ENCODE results near the gene CCL14.
"Not testable (repeated sequence)": the region's sequence is repeated elsewhere in the genome, so short reads cannot be mapped to it uniquely, and the experiment has no call there.

Gene CCL14

GRCh38 chr17:35943537-35943936, 43.0 kb downstream of the CCL14 start, which contains the start of gene LYZL6:
Gene LYZL6, minus strand, starts transcription at chr17:35943713. Its CDS starts 4,357 bp downstream, at chr17:35939356.
- H3K4me1 ChIP-seq (ENCODE audit: control insufficient read depth, insufficient read depth, low read length) = no peaks in the 10 kb centered on the region
- no peaks in the 10 kb centered on the region for H3K36me3 ChIP-seq (ENCODE audit: control insufficient read depth, insufficient read depth, low read length)
- no peaks in the 10 kb centered on the region for H3K9me3 ChIP-seq (ENCODE audit: control insufficient read depth, insufficient read depth, low read length)
- no peak for DNase-seq (ENCODE audit: low read depth, low spot score)
- H3K27me3 ChIP-seq (ENCODE audit: control insufficient read depth, insufficient read depth, low read length) = no peaks in the 10 kb centered on the region
- H3K4me3 ChIP-seq (ENCODE audit: low read length) = no peak within 1 kb of the TSS
- H3K27ac ChIP-seq (ENCODE audit: low read length) = no peak within 1 kb of the TSS
- WGBS (ENCODE audit: insufficient coverage, insufficient read length) = no CpG with 5 or more reads among the region's 2 CpGs

GRCh38 chr17:35942588-35943186, 43.8 kb downstream of the CCL14 start:
- no peaks in the 10 kb centered on the region for H3K36me3 ChIP-seq (ENCODE audit: control insufficient read depth, insufficient read depth, low read length)
- no peaks in the 10 kb centered on the region for H3K27me3 ChIP-seq (ENCODE audit: control insufficient read depth, insufficient read depth, low read length)
- no peak overlapping the region for H3K27ac ChIP-seq (ENCODE audit: low read length)
- H3K9me3 ChIP-seq (ENCODE audit: control insufficient read depth, insufficient read depth, low read length) = no peaks in the 10 kb centered on the region
- no peak for DNase-seq (ENCODE audit: low read depth, low spot score)
- H3K4me3 ChIP-seq (ENCODE audit: low read length) = no peak overlapping the region
- WGBS (ENCODE audit: insufficient coverage, insufficient read length) = no CpG with 5 or more reads among the region's 9 CpGs
- H3K4me1 ChIP-seq (ENCODE audit: control insufficient read depth, insufficient read depth, low read length) = no peaks in the 10 kb centered on the region

- not testable (repeated sequence) for H3K27ac ChIP-seq (ENCODE audit: low read length); H3K9me3 ChIP-seq (ENCODE audit: control insufficient read depth, insufficient read depth, low read length); H3K27me3 ChIP-seq (ENCODE audit: control insufficient read depth, insufficient read depth, low read length); DNase-seq (ENCODE audit: low read depth, low spot score); H3K36me3 ChIP-seq (ENCODE audit: control insufficient read depth, insufficient read depth, low read length); H3K4me1 ChIP-seq (ENCODE audit: control insufficient read depth, insufficient read depth, low read length); H3K4me3 ChIP-seq (ENCODE audit: low read length)
- no CpG with 5 or more reads among the region's 3 CpGs for WGBS (ENCODE audit: insufficient coverage, insufficient read length)
These were observed 48.0 kb downstream of the CCL14 start for GRCh38 chr17:35938492-35938891.

- Histone ChIP-seq H3K27ac (ENCODE audit: low read length) (no peak overlapping the region), H3K4me1 (ENCODE audit: control insufficient read depth, insufficient read depth, low read length) (no peaks in the 10 kb centered on the region), H3K4me3 (ENCODE audit: low read length) (no peak overlapping the region), H3K9me3 (ENCODE audit: control insufficient read depth, insufficient read depth, low read length) (no peaks in the 10 kb centered on the region), H3K36me3 (ENCODE audit: control insufficient read depth, insufficient read depth, low read length) (no peaks in the 10 kb centered on the region), H3K27me3 (ENCODE audit: control insufficient read depth, insufficient read depth, low read length) (no peaks in the 10 kb centered on the region)
- no peak for DNase-seq (ENCODE audit: low read depth, low spot score)
- no CpG with 5 or more reads among the region's 5 CpGs for WGBS (ENCODE audit: insufficient coverage, insufficient read length)
These were observed 50.5 kb downstream of the CCL14 start for GRCh38 chr17:35936063-35936462.

- H3K9me3 ChIP-seq (ENCODE audit: control insufficient read depth, insufficient read depth, low read length) = no peaks in the 10 kb centered on the region
- H3K27me3 ChIP-seq (ENCODE audit: control insufficient read depth, insufficient read depth, low read length) = no peaks in the 10 kb centered on the region
- no peaks in the 10 kb centered on the region for H3K36me3 ChIP-seq (ENCODE audit: control insufficient read depth, insufficient read depth, low read length)
- no peaks in the 10 kb centered on the region for H3K4me1 ChIP-seq (ENCODE audit: control insufficient read depth, insufficient read depth, low read length)
- no peak for DNase-seq (ENCODE audit: low read depth, low spot score)
- WGBS (ENCODE audit: insufficient coverage, insufficient read length) = no CpG with 5 or more reads among the region's 10 CpGs
- no peak overlapping the region for H3K27ac ChIP-seq (ENCODE audit: low read length)
- H3K4me3 ChIP-seq (ENCODE audit: low read length) = no peak overlapping the region
These were observed 51.8 kb downstream of the CCL14 start for GRCh38 chr17:35934760-35935159.

Measured in iPS DF 6.9 (cell line).